PC-3 (cell line): ENCODE results near the gene HSPA1L. TPM values are rescaled to one million over a fixed set of nuclear protein-coding genes. Genes with fewer than 3 reads are reported as not detected.

Source experiments
- ATAC-seq: fragments of 200-7000 bp; cut with Tn5 transposase; 2 replicates; pipeline ENCODE4 v1.9.1; 2020; ENCODE audit warnings: mild to moderate bottlenecking, moderate library complexity
- BruUV-seq: library from RNA; stranded (reverse); fragments of 400-500 nt; replicated peaks from 2 replicates; lab custom pipeline; 2021; lab: Mats Ljungman, UMichigan
- CTCF ChIA-PET: fragments of 300-600 bp; sonication (Branson Sonifier 250); formaldehyde crosslinking; loops from one replicate; lab custom pipeline; 2022; ENCODE audit warnings: antibody characterized with exemption; lab: Charles Lee
- POLR2A ChIA-PET: fragments of 300-600 bp; sonication (Branson Sonifier 250); formaldehyde crosslinking; loops from one replicate; lab custom pipeline; 2022; ENCODE audit warnings: antibody characterized with exemption; ENCODE audit not compliant: unreplicated experiment; lab: Charles Lee
- DNase-seq: peaks from one replicate; pipeline ENCODE4 v3.0.0-alpha.2; 2015
- H2AFZ ChIP-seq: fragments of 300-600 bp; sonication (generic); 2 replicates; pipeline ENCODE4 v1.6.0; 2016; ENCODE audit warnings: antibody characterized with exemption, low read length
- H3F3A ChIP-seq: fragments of 300-600 bp; sonication (generic); one replicate; pipeline ENCODE4 v1.6.0; 2017; ENCODE audit warnings: antibody characterized with exemption, low read length, control low read depth, mild to moderate bottlenecking; ENCODE audit not compliant: unreplicated experiment
- H3K27ac ChIP-seq: fragments of 300-600 bp; sonication (generic); 2 replicates; pipeline ENCODE4 v1.5.1; 2016; ENCODE audit warnings: mild to moderate bottlenecking, low read length
- H3K27me3 ChIP-seq: fragments of 300-600 bp; sonication (generic); 2 replicates; pipeline ENCODE4 v1.6.1; 2016; ENCODE audit warnings: low read length, mixed read lengths
- H3K36me3 ChIP-seq: fragments of 300-600 bp; sonication (generic); 2 replicates; pipeline ENCODE4 v1.6.1; 2016; ENCODE audit warnings: low read depth, mixed run types, low read length, mixed read lengths
- H3K4me1 ChIP-seq: fragments of 300-600 bp; sonication (generic); 2 replicates; pipeline ENCODE4 v1.5.1; 2016; ENCODE audit warnings: low read length; ENCODE audit not compliant: insufficient read depth
- H3K4me2 ChIP-seq: fragments of 300-600 bp; sonication (generic); 2 replicates; pipeline ENCODE4 v1.6.0; 2016; ENCODE audit warnings: low read length
- H3K4me3 ChIP-seq: fragments of 300-600 bp; sonication (generic); 2 replicates; pipeline ENCODE4 v1.5.1; 2016; ENCODE audit warnings: mild to moderate bottlenecking, low read length, mixed read lengths
- H3K79me2 ChIP-seq: fragments of 300-600 bp; sonication (generic); 2 replicates; pipeline ENCODE4 v1.6.1; 2017; ENCODE audit warnings: low read length, mixed read lengths
- H3K9ac ChIP-seq: fragments of 300-600 bp; sonication (generic); 2 replicates; pipeline ENCODE4 v1.6.0; 2016; ENCODE audit warnings: mild to moderate bottlenecking, low read length
- H3K9me2 ChIP-seq: fragments of 300-600 bp; sonication (generic); replicated peaks from 2 replicates; pipeline ENCODE4 v1.6.1; 2016; ENCODE audit warnings: mixed run types, low read length, mixed read lengths
- H3K9me3 ChIP-seq: fragments of 300-600 bp; sonication (generic); 2 replicates; pipeline ENCODE4 v1.6.1; 2016; ENCODE audit warnings: low read length, mixed read lengths
- H4K20me1 ChIP-seq: fragments of 300-600 bp; sonication (generic); 2 replicates; pipeline ENCODE4 v1.6.1; 2016; ENCODE audit warnings: low read length, mixed read lengths
- CTCF ChIP-seq: fragments of 300-600 bp; sonication (generic); conservative IDR thresholded peaks from 2 replicates; pipeline ENCODE4 v1.5.1; 2017; ENCODE audit warnings: antibody characterized with exemption, low read depth, mild to moderate bottlenecking, low read length
- EZH2 ChIP-seq: fragments of 300-600 bp; sonication (generic); IDR thresholded peaks from one replicate; pipeline ENCODE4 v1.6.1; 2017; ENCODE audit warnings: antibody characterized with exemption, mild to moderate bottlenecking, low read length; ENCODE audit not compliant: unreplicated experiment
- EZH2phosphoT487 ChIP-seq: fragments of 300-600 bp; sonication (generic); IDR thresholded peaks from 2 replicates; pipeline ENCODE4 v1.6.1; 2018; ENCODE audit warnings: mild to moderate bottlenecking, antibody characterized with exemption, low read length, borderline replicate concordance
- intact Hi-C: fragments of 100-400 bp; cut with micrococcal nuclease; formaldehyde crosslinking; loops from 2 replicates; pipeline ENCODE4 v1.9.0; 2023
- total RNA-seq: library from RNA; depleted of rRNA; stranded (reverse); fragments of >200 nt; gene quantifications from 2 replicates; pipeline ENCODE4 v1.2.3, GENCODE V29; 2014

The HSPA1L gene
- total RNA-seq, 1 experiment from 2014 or later: 0.26 TPM

- ATAC-seq: peak; percentile 64
- CTCF ChIA-PET: interaction anchor here (0.6 to 1.4 kb wide), 9 partner anchors 17 to 174 kb away, joined by 3 to 7 read pairs (median 3); partner anchors contain the start of genes DDAH2, LY6G5C and MSH5
- Histone ChIP-seq H3K36me3 (peaks cover 2% of the 10 kb centered on the region; the same call in 1 of the 2 replicates), H3K4me2 (no peak overlapping the region), H3K9ac (no peak overlapping the region), H3K4me1 (no peaks in the 10 kb centered on the region), H3K4me3 (no peak overlapping the region), H3K27ac (no peak overlapping the region), H3K27me3 (no peaks in the 10 kb centered on the region), H2AFZ (no peak overlapping the region), H3K9me2 (no peaks in the 10 kb centered on the region), H3K79me2 (no peaks in the 10 kb centered on the region), H3F3A (no peaks in the 10 kb centered on the region), H3K9me3 (no peaks in the 10 kb centered on the region), H4K20me1 (no peaks in the 10 kb centered on the region)
- peak; percentile 92 for TF ChIP-seq CTCF
- TF ChIP-seq EZH2: no peak
- POLR2A ChIA-PET: interaction anchor here (0.7 kb wide), 1 partner anchor 189 kb away, joined by 3 read pairs; no protein-coding TSS in a partner anchor
- intact Hi-C loops: loop anchor here (1.0 to 10.0 kb wide), 3 partner anchors 41 to 90 kb away; partner anchors contain the start of genes DDAH2 and LY6G6D
- DNase-seq: peak; percentile 85
- BruUV-seq: no TSS peak
Observed at GRCh38 chr6:31769684-31770371, 45.3 kb downstream of the HSPA1L start.

GRCh38 chr6:31768363-31769257 lies 46.5 kb downstream of the HSPA1L start:
- Histone ChIP-seq H3F3A (no peaks in the 10 kb centered on the region), H3K4me2 (no peak overlapping the region), H3K27ac (no peak overlapping the region), H3K9ac (no peak overlapping the region), H3K4me3 (no peak overlapping the region), H3K27me3 (no peaks in the 10 kb centered on the region), H2AFZ (no peak overlapping the region), H3K9me2 (no peaks in the 10 kb centered on the region), H3K4me1 (0 out of 2 replicates have a peak, but pooled peaks cover under 1% of the 10 kb centered on the region), H3K9me3 (no peaks in the 10 kb centered on the region), H4K20me1 (no peaks in the 10 kb centered on the region), H3K79me2 (no peaks in the 10 kb centered on the region), H3K36me3 (peaks cover 2% of the 10 kb centered on the region; the same call in 1 of the 2 replicates)
- ATAC-seq (no peak), DNase-seq (no peak)
- CTCF ChIA-PET: interaction anchor here (1.4 kb wide), 1 partner anchor 16 kb away, joined by 6 read pairs; no protein-coding TSS in a partner anchor
- intact Hi-C loops: loop anchor here (1.0 to 10.0 kb wide), 3 partner anchors 39 to 88 kb away; partner anchors contain the start of genes DDAH2 and LY6G6D
- POLR2A ChIA-PET: no interaction called here
- BruUV-seq: no TSS peak
- TF ChIP-seq CTCF (no peak), EZH2 (no peak), EZH2phosphoT487 (no peak)
